Measurements from ENCODE around the gene HGF.

HGF gene

DNA sequence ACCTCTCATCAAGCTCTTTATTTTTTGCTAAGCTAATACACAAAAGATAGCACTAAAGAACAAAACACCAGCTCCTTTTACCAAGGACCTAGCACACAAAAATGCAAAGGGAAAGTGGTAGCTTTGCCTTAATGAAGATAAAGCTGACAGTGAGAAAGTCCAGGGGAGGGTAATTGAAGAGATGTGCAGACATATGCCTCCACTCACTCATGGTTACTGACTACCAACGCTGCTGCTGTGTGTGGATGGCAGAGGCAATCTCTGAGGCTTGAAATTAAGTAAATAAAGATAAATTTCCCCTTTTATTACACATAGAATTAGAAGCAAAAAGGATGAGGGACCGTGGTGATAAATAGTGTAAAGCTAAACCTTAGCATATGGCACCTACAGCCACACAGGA is 87.0 kb downstream of the HGF start:
- peak; percentile 62 for DNase-seq (ENCODE audit: low read depth)

DNA sequence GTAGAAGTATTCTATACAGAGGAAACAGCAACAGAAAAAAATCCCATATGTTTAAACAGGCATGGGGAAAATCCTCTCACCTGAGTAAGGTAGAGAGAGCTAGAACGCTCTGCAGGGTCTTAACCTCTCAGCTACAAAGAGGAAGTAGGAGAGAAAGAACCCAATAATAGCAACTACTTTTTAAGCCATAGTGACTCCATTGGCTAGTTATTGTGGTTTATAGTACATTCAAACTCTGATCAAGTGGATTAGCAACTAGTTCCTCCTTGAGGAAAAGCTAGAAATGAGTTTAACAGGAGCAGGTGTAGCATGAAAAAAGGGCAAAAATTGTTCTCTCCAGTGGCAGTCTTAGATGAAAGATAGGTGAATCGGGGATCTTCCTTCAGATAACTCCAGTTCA is 89.7 kb downstream of the HGF start:
- no peak for DNase-seq (ENCODE audit: low read depth)

DNA sequence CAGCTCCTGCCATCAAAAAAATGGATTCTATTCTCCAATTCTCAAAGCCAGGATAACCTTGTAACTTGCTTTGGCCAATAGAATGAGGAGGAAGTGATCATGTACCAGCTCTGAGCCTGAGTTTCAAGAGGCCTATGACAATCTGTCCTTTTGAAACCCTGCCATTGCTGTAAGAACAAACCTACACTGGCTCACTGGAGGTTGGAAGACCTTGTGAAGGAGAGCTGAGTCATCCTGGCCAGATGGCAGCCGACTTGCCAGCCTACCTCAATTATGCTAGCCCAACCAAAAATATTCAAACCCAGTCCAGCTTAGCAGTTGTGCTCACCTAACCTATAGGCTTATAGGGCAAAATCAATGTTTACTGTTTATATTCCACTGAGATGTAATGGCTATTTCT is 93.0 kb downstream of the HGF start:
- DNase-seq (ENCODE audit: low read depth): peak; percentile 42

DNA sequence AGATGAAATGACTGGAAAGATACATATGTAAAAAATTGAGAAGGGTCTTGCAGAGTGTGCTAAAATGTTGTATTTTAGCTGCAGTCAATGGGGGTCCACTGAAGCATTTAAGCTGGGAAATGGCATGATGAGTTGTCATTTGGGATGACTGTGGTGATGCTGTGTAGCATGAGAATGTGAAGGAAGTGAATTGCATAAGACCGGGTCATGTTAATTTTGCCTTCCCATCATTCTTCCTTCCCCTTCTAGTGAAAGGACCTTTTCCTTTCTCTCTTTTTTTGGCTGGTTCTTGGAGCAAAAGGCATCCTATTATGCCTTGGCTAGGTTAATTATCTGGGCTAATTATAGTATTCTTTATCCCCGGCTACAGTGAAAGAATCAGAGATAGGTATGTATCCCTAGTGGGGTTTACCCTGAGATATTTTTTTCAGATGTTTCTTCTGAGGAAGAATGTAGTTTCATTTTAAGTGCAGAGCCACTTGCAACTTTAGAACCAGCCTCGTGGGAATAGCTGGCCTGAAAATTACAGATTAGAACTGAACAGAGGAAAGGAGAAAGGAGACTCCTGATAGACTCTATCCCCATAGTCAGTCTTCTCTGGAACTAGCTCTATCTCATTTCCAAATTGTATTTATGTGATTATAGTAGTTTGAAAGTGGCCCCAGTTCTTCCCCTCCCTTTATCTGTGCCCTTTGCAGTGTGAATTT is 93.6 kb downstream of the HGF start:
- DNase-seq (ENCODE audit: low read depth): no peak

DNA sequence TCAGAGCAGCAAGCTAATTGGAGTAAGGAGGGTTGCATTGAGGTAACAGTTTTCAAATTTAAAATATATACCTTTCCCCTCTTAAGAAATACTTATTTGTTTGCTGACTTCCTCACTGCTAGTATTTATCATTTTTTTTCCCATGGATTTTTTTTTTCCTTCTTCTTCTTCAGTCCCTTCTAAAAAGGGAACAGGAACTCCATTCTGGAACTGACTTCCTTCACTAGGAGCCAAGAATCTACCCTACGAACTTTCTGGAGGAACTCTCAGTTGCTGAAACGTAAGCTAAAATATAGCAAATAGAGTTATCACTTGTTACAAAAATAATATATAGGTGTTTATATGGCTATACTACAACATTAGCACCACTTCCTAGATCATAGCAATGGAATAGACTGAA is 95.4 kb downstream of the HGF start:
- no peak for DNase-seq (ENCODE audit: low read depth)

DNA sequence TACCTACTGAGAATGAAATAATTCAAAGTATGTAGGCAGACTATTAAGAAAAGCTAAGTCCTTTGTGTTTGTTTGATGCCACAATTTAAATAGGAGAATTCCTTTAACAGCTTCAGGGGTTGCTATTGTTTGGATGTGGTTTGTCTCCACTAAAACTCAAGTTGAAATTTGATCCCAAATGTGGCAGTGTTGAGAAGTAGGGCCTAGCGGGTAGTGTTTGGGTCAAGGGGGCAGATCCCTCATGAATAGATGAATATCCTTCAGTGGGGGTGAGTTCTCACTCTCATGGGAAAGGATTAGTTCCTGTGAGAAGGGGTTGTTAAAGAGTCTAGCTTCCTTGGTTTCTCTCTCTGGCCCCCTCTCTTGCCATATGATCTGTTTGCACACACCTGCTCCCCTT is 97.0 kb downstream of the HGF start:
- DNase-seq (ENCODE audit: low read depth): no peak

DNA sequence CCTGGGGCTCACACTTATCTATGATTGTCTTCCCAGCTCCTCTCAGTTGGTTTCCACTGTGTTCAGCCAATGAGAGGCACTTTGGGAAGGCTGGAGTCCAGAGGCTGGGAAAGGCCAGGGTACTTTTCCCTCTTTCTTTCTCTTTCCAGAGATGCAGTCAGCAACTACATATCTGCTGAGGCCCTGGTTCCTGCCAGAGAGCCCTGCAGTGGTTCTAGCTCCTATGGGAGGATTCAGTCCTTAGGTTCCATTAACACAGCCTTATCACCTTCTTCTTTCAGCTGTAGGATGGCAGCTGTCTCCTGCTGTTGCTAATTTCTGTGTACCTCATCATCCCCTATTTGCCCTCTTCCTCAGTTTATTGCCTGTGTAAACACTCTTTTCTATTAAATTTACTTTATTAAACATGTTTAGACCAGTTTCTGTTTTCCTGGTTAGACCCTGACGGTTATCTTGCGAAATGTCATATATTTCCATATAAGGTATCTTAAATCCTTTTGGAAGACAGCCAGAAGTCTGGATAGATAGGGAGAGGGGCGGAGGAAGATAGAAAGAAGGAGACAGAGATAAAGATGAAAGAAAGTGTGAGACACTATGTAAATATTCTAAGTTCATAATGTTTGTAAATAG is 100.3 kb downstream of the HGF start:
- DNase-seq (ENCODE audit: low read depth): peak; percentile 75

DNA sequence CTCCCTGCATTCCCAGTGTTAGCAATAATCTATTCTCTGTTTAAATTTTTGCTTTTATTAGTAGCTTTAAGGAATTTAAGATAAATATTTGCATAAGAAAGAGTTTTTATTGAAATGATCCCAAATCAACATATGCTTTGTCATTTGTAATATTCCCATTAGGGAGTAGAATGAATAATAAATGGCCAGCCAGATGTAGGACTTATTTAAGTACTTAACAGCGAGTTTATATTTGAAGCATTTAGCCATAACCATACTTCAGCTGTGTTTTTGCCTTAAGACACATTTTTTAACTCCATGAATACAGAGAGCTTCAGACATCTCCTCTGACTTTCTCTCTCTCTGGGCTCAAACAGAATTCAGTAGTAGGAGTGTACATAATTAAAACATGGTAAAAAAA is 103.6 kb downstream of the HGF start:
- DNase-seq (ENCODE audit: low read depth): no peak

DNA sequence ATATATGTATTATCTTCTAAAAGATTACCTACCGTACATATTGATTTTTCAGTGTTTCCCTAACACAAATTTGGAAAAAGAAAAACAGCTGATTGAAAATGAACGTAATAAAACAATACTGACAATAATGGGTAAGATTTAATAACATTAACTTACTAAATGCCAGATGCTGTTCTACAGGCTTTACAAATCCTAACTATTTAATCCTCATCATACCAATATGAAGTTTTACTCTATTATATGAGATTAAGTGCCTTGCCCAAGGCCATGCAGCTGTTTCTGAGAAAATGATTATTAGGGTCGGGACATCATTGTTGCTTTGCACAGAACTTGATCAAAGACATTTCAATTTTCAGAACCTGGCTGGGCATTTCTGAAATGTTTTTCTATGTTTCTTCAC is 104.6 kb downstream of the HGF start:
- no peak for DNase-seq (ENCODE audit: low read depth)

DNA sequence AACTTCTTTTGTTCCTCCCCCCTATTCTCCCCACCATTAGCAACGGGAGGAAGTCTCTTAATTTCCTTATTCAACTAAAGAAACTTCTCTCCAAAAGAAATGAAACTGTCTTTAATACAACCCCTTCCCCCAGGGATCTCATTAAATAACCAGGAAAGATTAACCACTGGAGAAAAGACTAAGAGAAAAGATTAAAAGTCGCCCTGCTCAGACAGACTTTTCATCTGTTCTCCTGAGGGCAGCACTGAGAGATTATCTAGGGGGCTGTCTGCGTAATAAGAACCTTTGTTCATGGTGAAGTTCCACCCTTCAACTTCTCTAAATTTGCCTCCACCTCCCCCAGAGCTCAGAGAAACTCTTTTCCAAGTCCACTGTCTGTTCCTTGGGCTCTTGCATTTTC is 105.5 kb downstream of the HGF start:
- DNase-seq (ENCODE audit: low read depth): no peak

DNA sequence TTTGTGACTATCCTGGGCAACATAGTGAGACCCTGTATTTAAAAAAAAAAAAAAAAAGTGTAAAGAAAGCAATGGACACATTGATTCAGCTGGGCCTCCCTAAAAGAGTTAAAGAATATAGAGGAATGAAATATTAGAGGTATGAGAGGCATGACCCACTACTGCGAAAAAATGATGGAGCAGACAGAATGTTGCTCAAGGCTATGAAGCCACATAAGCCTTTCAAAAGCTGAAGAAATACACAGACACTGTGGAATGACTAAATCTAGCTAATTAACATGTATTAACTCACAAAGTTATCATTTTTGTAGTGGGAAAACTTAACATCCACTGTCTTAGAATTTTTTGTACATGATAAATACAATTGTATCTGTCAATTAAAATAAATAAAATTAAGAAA is 107.3 kb downstream of the HGF start:
- DNase-seq (ENCODE audit: low read depth): peak; percentile 79

DNA sequence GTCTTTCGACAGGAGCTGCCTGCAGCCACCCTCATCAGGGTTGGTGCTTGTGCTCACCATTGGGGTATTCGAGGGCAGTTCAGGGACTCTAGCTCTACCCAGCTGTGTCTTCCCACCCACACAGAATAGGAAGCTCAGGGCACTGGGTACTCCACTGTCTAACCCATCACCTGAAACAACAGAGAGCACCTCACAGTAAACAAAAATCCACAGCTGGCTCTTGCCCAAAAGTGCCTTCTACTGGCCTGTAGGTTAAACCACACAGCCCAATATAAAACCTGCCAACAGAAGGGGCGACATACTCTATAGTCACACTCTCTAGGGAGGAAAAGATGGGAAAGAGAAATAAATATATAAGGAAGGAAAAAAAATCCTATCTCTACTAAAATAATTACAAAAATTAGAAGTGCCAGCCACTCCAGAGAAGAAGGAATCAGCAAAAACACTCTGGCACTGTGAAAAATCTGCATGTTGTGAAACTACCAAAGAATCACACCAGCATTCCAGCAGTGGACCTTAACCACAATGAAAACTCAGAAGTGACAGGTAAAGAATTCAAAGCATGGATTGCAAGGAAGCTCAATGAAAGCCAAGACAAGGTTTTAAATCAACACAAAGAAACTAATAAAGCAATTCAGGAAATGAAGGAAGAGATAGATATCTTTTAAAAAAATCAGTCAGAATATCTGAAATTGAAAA is 110.0 kb downstream of the HGF start:
- peak; percentile 54 for DNase-seq (ENCODE audit: low read depth)

DNA sequence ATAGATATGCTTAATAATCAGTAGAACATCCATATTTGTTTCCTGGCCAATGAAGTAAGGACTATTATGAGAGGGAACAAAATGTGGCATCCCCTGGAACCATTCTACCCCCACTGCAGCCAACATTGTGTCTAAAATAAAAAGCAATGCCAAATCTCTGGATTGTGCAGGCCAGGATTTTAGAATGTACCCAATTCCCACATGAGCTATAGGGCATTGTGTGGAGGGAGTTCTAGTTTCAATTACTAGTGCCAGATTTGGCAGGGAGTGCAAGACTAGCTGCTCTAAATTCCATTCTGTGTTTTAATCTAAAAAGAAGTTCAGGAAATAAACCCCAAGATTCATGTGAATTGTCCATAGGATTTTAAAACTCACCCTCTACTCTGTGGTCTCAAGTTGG is 112.3 kb downstream of the HGF start:
- DNase-seq (ENCODE audit: low read depth): no peak

DNA sequence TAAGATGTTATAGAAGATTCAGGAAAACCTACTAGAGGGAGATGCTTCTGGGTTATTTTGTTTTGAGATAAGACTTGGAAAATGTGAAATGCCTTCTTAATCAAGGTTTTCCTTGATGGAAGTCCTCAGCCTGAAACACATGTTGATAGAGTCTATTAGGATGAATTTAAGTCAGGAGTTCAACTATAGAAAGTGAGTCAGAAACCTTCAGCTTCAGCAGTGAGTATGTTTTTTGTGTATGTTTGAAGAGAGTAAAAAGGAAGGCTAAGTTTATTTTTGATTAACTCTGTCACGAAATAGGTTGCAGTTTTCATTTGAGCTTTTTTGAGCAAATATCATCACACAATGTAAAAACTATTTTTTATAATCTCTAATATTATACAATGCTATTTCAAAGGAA is 114.6 kb downstream of the HGF start:
- no peak for DNase-seq (ENCODE audit: low read depth)

DNA sequence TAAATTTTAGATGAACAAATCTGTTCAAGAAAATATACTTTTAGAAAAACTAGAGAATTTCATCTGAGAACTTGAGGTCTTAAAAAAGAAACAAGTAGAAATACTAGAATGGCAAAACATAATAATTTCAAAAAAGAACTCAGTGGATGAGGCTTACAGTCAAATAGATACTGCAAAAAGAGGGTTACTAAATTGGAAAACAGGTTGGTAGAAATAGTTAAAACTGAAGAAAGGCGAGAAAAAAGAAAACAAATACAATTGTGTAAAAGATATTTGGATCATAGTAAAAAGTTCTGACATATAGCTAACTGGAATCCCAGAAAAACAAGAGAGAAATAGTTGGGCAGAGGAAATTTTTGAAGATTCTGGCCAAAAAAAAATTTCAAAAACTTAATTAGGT is 117.6 kb downstream of the HGF start:
- DNase-seq (ENCODE audit: low read depth): no peak
